B cell (primary cell): ENCODE measurements around the gene PCDHA12. TPM values are rescaled to one million over a fixed set of nuclear protein-coding genes. Genes with fewer than 3 reads are reported as not detected.

ENCODE experiments used
- polyA plus RNA-seq: library from polyadenylated mRNA; depleted of rRNA; stranded (reverse); fragments of >200 nt; gene quantifications from 2 replicates; pipeline ENCODE4 v1.2.3, GENCODE V29; 2012
- total RNA-seq, 2 donors: library from RNA; stranded (reverse); fragments of 120-200 nt in 1 of 2; gene quantifications; 1 replicate in 1 of 2; 2 replicates in 1 of 2; pipeline versions ENCODE4 v1.2.3 to v1.2.4, GENCODE V29; 2013 to 2022

The PCDHA12 gene
- total and polyA plus RNA-seq, 2 donors (not counting 1 experiment from before 2014, with no cell fraction given), result not detected

Other genes with a start within 250 kb of the PCDHA12 start
- 0.97 and 1.8 TPM in 2 replicates for gene CD14, start 242.1 kb upstream of the PCDHA12 start, total RNA-seq
- 4.3 and 11.4 TPM in 2 replicates for gene CD14, start 242.1 kb upstream of the PCDHA12 start, polyA plus RNA-seq
- gene TMCO6, start 235.9 kb upstream of the PCDHA12 start, total RNA-seq, result 33.3 and 36.2 TPM in 2 replicates
- gene TMCO6, start 235.9 kb upstream of the PCDHA12 start, polyA plus RNA-seq, result 70.4 and 78.3 TPM in 2 replicates
- gene NDUFA2, start 227.7 kb upstream of the PCDHA12 start, total RNA-seq, result 40.7 and 41.9 TPM in 2 replicates
- gene NDUFA2, start 227.7 kb upstream of the PCDHA12 start, polyA plus RNA-seq, result 45.3 and 65.9 TPM in 2 replicates
- 108 and 110 TPM in 2 replicates for gene IK, start 227.5 kb upstream of the PCDHA12 start, total RNA-seq
- 54.0 and 91.0 TPM in 2 replicates for gene IK, start 227.5 kb upstream of the PCDHA12 start, polyA plus RNA-seq
- gene WDR55, start 210.4 kb upstream of the PCDHA12 start, total RNA-seq, result 44.7 and 46.2 TPM in 2 replicates
- 43.4 and 55.9 TPM in 2 replicates for gene WDR55, start 210.4 kb upstream of the PCDHA12 start, polyA plus RNA-seq
- gene DND1, start 201.7 kb upstream of the PCDHA12 start, total RNA-seq, result 2.5 and 3.0 TPM in 2 replicates
- 3.6 and 4.3 TPM in 2 replicates for gene DND1, start 201.7 kb upstream of the PCDHA12 start, polyA plus RNA-seq
- 60.5 and 65.6 TPM in 2 replicates for gene HARS1, start 183.9 kb upstream of the PCDHA12 start, total RNA-seq
- gene HARS1, start 183.9 kb upstream of the PCDHA12 start, polyA plus RNA-seq, result 32.6 and 46.1 TPM in 2 replicates
- gene HARS2, start 183.9 kb upstream of the PCDHA12 start, total RNA-seq, result 65.1 and 68.0 TPM in 2 replicates
- 27.3 and 38.0 TPM in 2 replicates for gene HARS2, start 183.9 kb upstream of the PCDHA12 start, polyA plus RNA-seq
- gene ZMAT2, start 174.9 kb upstream of the PCDHA12 start, total RNA-seq, result 55.7 and 55.8 TPM in 2 replicates
- gene ZMAT2, start 174.9 kb upstream of the PCDHA12 start, polyA plus RNA-seq, result 11.2 and 18.3 TPM in 2 replicates
- gene PCDHA1, start 89.2 kb upstream of the PCDHA12 start, total RNA-seq, result not detected in 2 replicates
- gene PCDHA1, start 89.2 kb upstream of the PCDHA12 start, polyA plus RNA-seq, result not detected in 2 replicates
- not detected in 2 replicates for gene PCDHA2, start 80.5 kb upstream of the PCDHA12 start, total RNA-seq
- not detected in 2 replicates for gene PCDHA2, start 80.5 kb upstream of the PCDHA12 start, polyA plus RNA-seq
- gene PCDHA3, start 74.3 kb upstream of the PCDHA12 start, total RNA-seq, result not detected in 2 replicates
- gene PCDHA3, start 74.3 kb upstream of the PCDHA12 start, polyA plus RNA-seq, result not detected in 2 replicates
- gene PCDHA4, start 68.2 kb upstream of the PCDHA12 start, total RNA-seq, result not detected in 2 replicates
- gene PCDHA4, start 68.2 kb upstream of the PCDHA12 start, polyA plus RNA-seq, result not detected in 2 replicates
- gene PCDHA5, start 53.7 kb upstream of the PCDHA12 start, total RNA-seq, result not detected in 2 replicates
- gene PCDHA5, start 53.7 kb upstream of the PCDHA12 start, polyA plus RNA-seq, result not detected in 2 replicates
- not detected in 2 replicates for gene PCDHA6, start 47.3 kb upstream of the PCDHA12 start, total RNA-seq
- not detected in 2 replicates for gene PCDHA6, start 47.3 kb upstream of the PCDHA12 start, polyA plus RNA-seq
- not detected in 2 replicates for gene PCDHA7, start 41.0 kb upstream of the PCDHA12 start, total RNA-seq
- 0.03 TPM in 1 of 2 replicates, not detected in the other for gene PCDHA7, start 41.0 kb upstream of the PCDHA12 start, polyA plus RNA-seq
- not detected in 2 replicates for gene PCDHA8, start 34.1 kb upstream of the PCDHA12 start, total RNA-seq
- not detected in 2 replicates for gene PCDHA8, start 34.1 kb upstream of the PCDHA12 start, polyA plus RNA-seq
- not detected in 2 replicates for gene PCDHA9, start 26.9 kb upstream of the PCDHA12 start, total RNA-seq
- gene PCDHA9, start 26.9 kb upstream of the PCDHA12 start, polyA plus RNA-seq, result not detected in 2 replicates
- gene PCDHA10, start 19.4 kb upstream of the PCDHA12 start, total RNA-seq, result not detected in 2 replicates
- gene PCDHA10, start 19.4 kb upstream of the PCDHA12 start, polyA plus RNA-seq, result not detected in 2 replicates
- gene PCDHA11, start 6.4 kb upstream of the PCDHA12 start, total RNA-seq, result not detected in 2 replicates
- not detected in 2 replicates for gene PCDHA11, start 6.4 kb upstream of the PCDHA12 start, polyA plus RNA-seq
- gene PCDHA13, start 6.8 kb downstream of the PCDHA12 start, total RNA-seq, result not detected in 2 replicates
- not detected in 2 replicates for gene PCDHA13, start 6.8 kb downstream of the PCDHA12 start, polyA plus RNA-seq
- not detected in 2 replicates for gene PCDHAC1, start 51.0 kb downstream of the PCDHA12 start, total RNA-seq
- gene PCDHAC1, start 51.0 kb downstream of the PCDHA12 start, polyA plus RNA-seq, result not detected in 2 replicates
- not detected in 2 replicates for gene PCDHAC2, start 91.2 kb downstream of the PCDHA12 start, total RNA-seq
- not detected in 2 replicates for gene PCDHAC2, start 91.2 kb downstream of the PCDHA12 start, polyA plus RNA-seq
- not detected in 2 replicates for gene PCDHB1, start 176.1 kb downstream of the PCDHA12 start, total RNA-seq
- gene PCDHB1, start 176.1 kb downstream of the PCDHA12 start, polyA plus RNA-seq, result not detected in 2 replicates
- not detected in 2 replicates for gene PCDHB2, start 219.3 kb downstream of the PCDHA12 start, total RNA-seq
- gene PCDHB2, start 219.3 kb downstream of the PCDHA12 start, polyA plus RNA-seq, result 0.07 TPM in 1 of 2 replicates, not detected in the other
- gene PCDHB3, start 225.2 kb downstream of the PCDHA12 start, total RNA-seq, result not detected in 2 replicates
- not detected in 2 replicates for gene PCDHB3, start 225.2 kb downstream of the PCDHA12 start, polyA plus RNA-seq
- not detected in 2 replicates for gene PCDHB4, start 246.5 kb downstream of the PCDHA12 start, total RNA-seq
- not detected in 2 replicates for gene PCDHB4, start 246.5 kb downstream of the PCDHA12 start, polyA plus RNA-seq